GM12801 (cell line): ENCODE data around the gene KCTD16.

Experiments used
- TF ChIP-seq, protein P1 (sequence below): IDR thresholded peaks from one replicate; pipeline ENCODE4 v1.5.1; 2011; ENCODE audit warnings: control low read depth; ENCODE audit not compliant: insufficient read length; ENCODE audit errors: extremely low read depth

The KCTD16 gene

DNA sequence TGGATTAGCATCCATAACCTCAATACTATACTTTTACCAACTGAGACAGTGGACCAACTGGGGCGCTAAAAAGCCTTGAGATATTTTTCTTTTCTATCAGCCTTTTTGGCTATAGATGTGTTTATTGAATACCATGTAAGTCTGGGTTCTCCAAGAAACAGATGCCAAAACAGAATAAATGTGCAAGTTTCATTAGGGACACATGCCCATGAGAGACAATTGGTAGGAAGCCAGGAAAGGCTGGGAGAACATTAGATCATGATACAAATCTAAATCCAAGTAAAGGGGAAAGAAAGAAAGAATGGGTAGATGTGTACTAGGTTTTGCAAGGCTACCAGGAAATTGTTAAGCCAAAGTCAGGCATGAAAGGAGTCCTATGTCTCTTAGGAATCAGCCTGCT lies 152.5 kb downstream of the KCTD16 start:
- TF ChIP-seq, protein P1, sequence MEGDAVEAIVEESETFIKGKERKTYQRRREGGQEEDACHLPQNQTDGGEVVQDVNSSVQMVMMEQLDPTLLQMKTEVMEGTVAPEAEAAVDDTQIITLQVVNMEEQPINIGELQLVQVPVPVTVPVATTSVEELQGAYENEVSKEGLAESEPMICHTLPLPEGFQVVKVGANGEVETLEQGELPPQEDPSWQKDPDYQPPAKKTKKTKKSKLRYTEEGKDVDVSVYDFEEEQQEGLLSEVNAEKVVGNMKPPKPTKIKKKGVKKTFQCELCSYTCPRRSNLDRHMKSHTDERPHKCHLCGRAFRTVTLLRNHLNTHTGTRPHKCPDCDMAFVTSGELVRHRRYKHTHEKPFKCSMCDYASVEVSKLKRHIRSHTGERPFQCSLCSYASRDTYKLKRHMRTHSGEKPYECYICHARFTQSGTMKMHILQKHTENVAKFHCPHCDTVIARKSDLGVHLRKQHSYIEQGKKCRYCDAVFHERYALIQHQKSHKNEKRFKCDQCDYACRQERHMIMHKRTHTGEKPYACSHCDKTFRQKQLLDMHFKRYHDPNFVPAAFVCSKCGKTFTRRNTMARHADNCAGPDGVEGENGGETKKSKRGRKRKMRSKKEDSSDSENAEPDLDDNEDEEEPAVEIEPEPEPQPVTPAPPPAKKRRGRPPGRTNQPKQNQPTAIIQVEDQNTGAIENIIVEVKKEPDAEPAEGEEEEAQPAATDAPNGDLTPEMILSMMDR, result no peak

- TF ChIP-seq, protein P1, result no peak
Observed at GRCh38 chr5:144325532-144325931, 154.9 kb downstream of the KCTD16 start.

DNA sequence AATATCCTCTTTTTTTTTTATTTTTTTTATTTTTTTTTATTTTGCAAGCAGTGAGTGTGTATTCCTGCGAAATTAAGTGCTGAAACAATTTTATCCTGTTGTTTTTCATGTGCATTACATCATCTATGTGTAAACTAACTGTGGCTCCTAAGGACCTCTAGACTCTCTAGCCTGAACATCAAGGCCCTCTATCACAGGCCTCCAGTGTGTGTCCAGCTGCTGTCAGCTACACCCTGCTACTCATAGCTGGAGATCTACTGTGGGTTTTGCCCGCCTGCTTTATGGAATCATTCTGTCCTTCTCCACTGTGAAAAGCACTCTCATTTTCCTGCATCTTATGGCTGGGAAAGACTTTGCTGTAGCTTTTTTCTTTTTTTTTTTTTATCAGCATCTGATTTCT lies 157.8 kb downstream of the KCTD16 start:
- TF ChIP-seq, protein P1, result no peak

GRCh38 chr5:144328980-144329379 lies 158.3 kb downstream of the KCTD16 start:
- TF ChIP-seq, protein P1, result no peak

DNA sequence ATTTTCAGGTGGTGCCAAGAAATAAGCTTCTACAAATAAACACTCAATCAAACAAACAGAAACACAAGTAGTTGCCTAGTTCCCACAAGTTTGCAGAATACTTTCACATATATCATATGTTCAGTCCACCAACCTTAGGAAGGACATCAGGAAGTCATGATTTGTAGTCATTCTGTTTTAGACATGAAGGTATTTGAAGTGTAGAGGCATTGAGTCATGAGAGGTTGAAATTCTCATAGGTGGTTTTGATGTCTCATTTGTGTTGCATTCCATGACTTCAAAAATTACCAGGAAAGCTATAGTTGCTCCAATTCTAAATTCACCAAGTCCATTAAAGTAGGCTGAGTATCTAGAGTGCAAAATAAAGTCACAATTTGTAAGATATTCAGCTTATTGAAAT lies 159.0 kb downstream of the KCTD16 start:
- TF ChIP-seq, protein P1, result no peak

GRCh38 chr5:144331361-144331760 lies 160.7 kb downstream of the KCTD16 start:
- TF ChIP-seq, protein P1, result no peak

GRCh38 chr5:144332265-144332664 lies 161.6 kb downstream of the KCTD16 start:
- TF ChIP-seq, protein P1, result no peak
